ENCODE data around the gene RAB26.

RAB26 gene

DNA sequence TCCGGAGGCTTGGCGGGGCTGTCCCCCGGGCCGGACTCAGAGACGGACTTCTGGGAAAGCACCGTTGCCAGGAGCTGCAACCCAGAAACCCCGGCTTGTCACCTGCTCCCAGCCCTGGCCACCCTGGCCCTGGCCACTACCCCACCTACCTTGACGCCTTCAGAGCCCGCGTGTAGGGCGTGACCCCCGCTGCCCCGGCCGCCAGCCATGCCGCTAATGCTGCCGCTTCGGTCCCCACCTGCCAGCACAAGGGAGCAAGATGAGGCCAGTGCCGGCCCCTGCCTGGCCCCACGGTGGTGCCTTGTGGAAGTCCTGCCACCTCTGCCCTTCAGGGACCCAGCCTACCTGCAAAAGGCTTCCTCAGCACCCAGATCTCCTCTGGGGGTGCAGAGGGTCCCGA, 36.5 kb downstream of the RAB26 start:
- no peak for TF ChIP-seq TOX (CRISPR knock-in tag; IDR thresholded peaks at IDR 0.05; ENCODE audit: borderline replicate concordance)
- TF ChIP-seq SNAI2 (CRISPR knock-in tag; IDR thresholded peaks at IDR 0.05) = no peak
- TF ChIP-seq ZNF8 (CRISPR knock-in tag; IDR thresholded peaks at IDR 0.05) = no peak
- TF ChIP-seq BACH2 (CRISPR knock-in tag; IDR thresholded peaks at IDR 0.05; ENCODE audit: borderline replicate concordance) = no peak
- no peak for TF ChIP-seq ZNF565 (CRISPR knock-in tag; conservative IDR thresholded peaks at IDR 0.05; ENCODE audit: low read depth)
- TF ChIP-seq TCF4 (CRISPR knock-in tag; IDR thresholded peaks at IDR 0.05; ENCODE audit: borderline replicate concordance) = no peak
- TF ChIP-seq, protein P1, sequence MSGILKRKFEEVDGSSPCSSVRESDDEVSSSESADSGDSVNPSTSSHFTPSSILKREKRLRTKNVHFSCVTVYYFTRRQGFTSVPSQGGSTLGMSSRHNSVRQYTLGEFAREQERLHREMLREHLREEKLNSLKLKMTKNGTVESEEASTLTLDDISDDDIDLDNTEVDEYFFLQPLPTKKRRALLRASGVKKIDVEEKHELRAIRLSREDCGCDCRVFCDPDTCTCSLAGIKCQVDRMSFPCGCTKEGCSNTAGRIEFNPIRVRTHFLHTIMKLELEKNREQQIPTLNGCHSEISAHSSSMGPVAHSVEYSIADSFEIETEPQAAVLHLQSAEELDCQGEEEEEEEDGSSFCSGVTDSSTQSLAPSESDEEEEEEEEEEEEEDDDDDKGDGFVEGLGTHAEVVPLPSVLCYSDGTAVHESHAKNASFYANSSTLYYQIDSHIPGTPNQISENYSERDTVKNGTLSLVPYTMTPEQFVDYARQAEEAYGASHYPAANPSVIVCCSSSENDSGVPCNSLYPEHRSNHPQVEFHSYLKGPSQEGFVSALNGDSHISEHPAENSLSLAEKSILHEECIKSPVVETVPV (CRISPR knock-in tag; IDR thresholded peaks at IDR 0.05) = no peak
- TF ChIP-seq OSR1 (CRISPR knock-in tag; IDR thresholded peaks at IDR 0.05) = no peak
- TF ChIP-seq ARNTL (CRISPR knock-in tag; IDR thresholded peaks at IDR 0.05; ENCODE audit: borderline replicate concordance, low read depth) = no peak
- TF ChIP-seq ZC3H10 (CRISPR knock-in tag; IDR thresholded peaks at IDR 0.05) = no peak
- TF ChIP-seq POU6F1 (CRISPR knock-in tag; IDR thresholded peaks at IDR 0.05; ENCODE audit: borderline replicate concordance, low read depth) = no peak
- TF ChIP-seq ESRRG (CRISPR knock-in tag; IDR thresholded peaks at IDR 0.05) = no peak
- no peak for TF ChIP-seq ZFP30 (CRISPR knock-in tag; IDR thresholded peaks at IDR 0.05)
- TF ChIP-seq PATZ1 (CRISPR knock-in tag; IDR thresholded peaks at IDR 0.05; ENCODE audit: borderline replicate concordance) = no peak
- no peak for TF ChIP-seq PPARA (CRISPR knock-in tag; IDR thresholded peaks at IDR 0.05; ENCODE audit: borderline replicate concordance)
- no peak for ATAC-seq

DNA sequence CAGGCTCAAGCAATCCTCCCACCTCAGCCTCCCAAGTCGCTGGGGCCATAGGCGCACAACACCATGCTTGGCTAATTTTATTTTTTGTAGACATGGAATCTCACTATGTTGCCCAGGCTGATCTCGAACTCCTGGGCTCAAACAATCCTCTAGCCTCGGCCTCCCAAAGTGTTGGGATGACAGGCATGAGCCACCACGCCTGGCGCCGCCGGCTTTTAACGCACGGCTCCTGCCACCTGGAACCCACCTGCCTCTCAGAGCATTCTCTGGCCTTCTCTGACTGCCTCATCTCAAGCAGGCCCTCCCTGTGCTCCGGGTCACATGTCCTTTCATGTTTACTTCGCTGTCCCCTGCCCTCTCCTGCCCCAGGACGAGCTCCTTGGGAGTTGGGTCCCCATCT, 37.6 kb downstream of the RAB26 start:
- TF ChIP-seq ZFP30 (CRISPR knock-in tag; IDR thresholded peaks at IDR 0.05) = no peak
- TF ChIP-seq GLIS3 (CRISPR knock-in tag; IDR thresholded peaks at IDR 0.05) = no peak
- no peak for TF ChIP-seq ZNF8 (CRISPR knock-in tag; IDR thresholded peaks at IDR 0.05)
- TF ChIP-seq ARNTL (CRISPR knock-in tag; IDR thresholded peaks at IDR 0.05; ENCODE audit: borderline replicate concordance, low read depth) = no peak
- no peak for TF ChIP-seq CSDC2 (CRISPR knock-in tag; IDR thresholded peaks at IDR 0.05)
- no peak for TF ChIP-seq TSHZ2 (CRISPR knock-in tag; IDR thresholded peaks at IDR 0.05)
- TF ChIP-seq BACH2 (CRISPR knock-in tag; IDR thresholded peaks at IDR 0.05; ENCODE audit: borderline replicate concordance) = no peak
- no peak for ATAC-seq

DNA sequence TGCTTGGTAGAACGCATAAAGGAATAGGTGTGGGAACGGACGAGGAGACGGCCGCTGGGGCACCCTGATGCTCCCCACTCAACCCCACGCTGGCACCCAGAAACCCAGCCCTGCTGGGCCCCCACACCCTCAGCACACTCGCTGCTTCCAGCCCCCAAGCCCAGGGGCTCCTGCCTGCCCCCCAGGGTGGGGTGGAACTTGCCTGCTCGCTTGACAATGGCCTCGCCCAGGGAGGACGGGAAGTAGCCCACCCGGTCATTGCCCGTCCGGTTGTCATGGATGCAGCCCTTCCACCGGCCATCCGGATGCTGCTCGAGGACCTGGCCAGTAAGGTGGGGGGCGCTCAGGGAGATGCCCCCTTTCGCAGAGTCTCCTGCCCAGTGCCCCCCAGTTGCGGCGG, 38.1 kb downstream of the RAB26 start:
- ATAC-seq = no peak
- TF ChIP-seq ZFP3 (CRISPR knock-in tag; IDR thresholded peaks at IDR 0.05) = no peak
- no peak for TF ChIP-seq ZNF565 (CRISPR knock-in tag; conservative IDR thresholded peaks at IDR 0.05; ENCODE audit: low read depth)
- TF ChIP-seq ARNTL (CRISPR knock-in tag; IDR thresholded peaks at IDR 0.05; ENCODE audit: borderline replicate concordance, low read depth) = no peak
- no peak for TF ChIP-seq ZFP30 (CRISPR knock-in tag; IDR thresholded peaks at IDR 0.05)
- no peak for TF ChIP-seq TCF4 (CRISPR knock-in tag; IDR thresholded peaks at IDR 0.05; ENCODE audit: borderline replicate concordance)
- TF ChIP-seq GLIS3 (CRISPR knock-in tag; IDR thresholded peaks at IDR 0.05) = no peak
- TF ChIP-seq OSR1 (CRISPR knock-in tag; IDR thresholded peaks at IDR 0.05) = no peak
- TF ChIP-seq PATZ1 (CRISPR knock-in tag; IDR thresholded peaks at IDR 0.05; ENCODE audit: borderline replicate concordance) = no peak
- TF ChIP-seq ISL1 (CRISPR knock-in tag; IDR thresholded peaks at IDR 0.05) = no peak
- TF ChIP-seq ESRRG (CRISPR knock-in tag; IDR thresholded peaks at IDR 0.05) = no peak
- TF ChIP-seq ZNF8 (CRISPR knock-in tag; IDR thresholded peaks at IDR 0.05) = no peak
- TF ChIP-seq, protein P2, sequence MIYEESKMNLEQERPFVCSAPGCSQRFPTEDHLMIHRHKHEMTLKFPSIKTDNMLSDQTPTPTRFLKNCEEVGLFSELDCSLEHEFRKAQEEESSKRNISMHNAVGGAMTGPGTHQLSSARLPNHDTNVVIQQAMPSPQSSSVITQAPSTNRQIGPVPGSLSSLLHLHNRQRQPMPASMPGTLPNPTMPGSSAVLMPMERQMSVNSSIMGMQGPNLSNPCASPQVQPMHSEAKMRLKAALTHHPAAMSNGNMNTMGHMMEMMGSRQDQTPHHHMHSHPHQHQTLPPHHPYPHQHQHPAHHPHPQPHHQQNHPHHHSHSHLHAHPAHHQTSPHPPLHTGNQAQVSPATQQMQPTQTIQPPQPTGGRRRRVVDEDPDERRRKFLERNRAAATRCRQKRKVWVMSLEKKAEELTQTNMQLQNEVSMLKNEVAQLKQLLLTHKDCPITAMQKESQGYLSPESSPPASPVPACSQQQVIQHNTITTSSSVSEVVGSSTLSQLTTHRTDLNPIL (CRISPR knock-in tag; IDR thresholded peaks at IDR 0.05; ENCODE audit: low read depth) = no peak
- TF ChIP-seq, protein P1 (CRISPR knock-in tag; IDR thresholded peaks at IDR 0.05) = no peak
- no peak for TF ChIP-seq RARB (CRISPR knock-in tag; IDR thresholded peaks at IDR 0.05)
- no peak for TF ChIP-seq PPARA (CRISPR knock-in tag; IDR thresholded peaks at IDR 0.05; ENCODE audit: borderline replicate concordance)
- no peak for TF ChIP-seq CSDC2 (CRISPR knock-in tag; IDR thresholded peaks at IDR 0.05)

Data from SK-N-SH treated with all-trans-retinoic acid at 6 μM for 48 hours (cell line).